RWPE2 (cell line): ENCODE results near the gene TEF.
A peak's percentile ranks its signal among the peaks of the same experiment; 100 is the strongest.

Source experiments
- ATAC-seq: fragments of 200-7000 bp; cut with Tn5 transposase; 3 replicates; pipeline ENCODE4 v1.9.1; 2021; ENCODE audit warnings: low read depth
- DNase-seq: peaks from one replicate; pipeline ENCODE4 v3.0.0-alpha.2; 2020; ENCODE audit warnings: low spot score
- H3K27ac ChIP-seq: fragments of 450-650 bp; 2 replicates; pipeline ENCODE4 v1.5.1; 2017; ENCODE audit warnings: mild to moderate bottlenecking; ENCODE audit not compliant: poor library complexity, severe bottlenecking
- H3K27me3 ChIP-seq: fragments of 250-450 bp; sonication (Bioruptor Pico); 2 replicates; pipeline ENCODE4 v1.5.1; 2021; ENCODE audit warnings: mild to moderate bottlenecking, moderate library complexity; ENCODE audit not compliant: insufficient read depth, poor library complexity, severe bottlenecking
- H3K36me3 ChIP-seq: fragments of 250-450 bp; sonication (Bioruptor Pico); 2 replicates; pipeline ENCODE4 v1.5.1; 2020; ENCODE audit warnings: low read depth, mild to moderate bottlenecking, moderate library complexity
- H3K4me1 ChIP-seq: fragments of 250-450 bp; sonication (Bioruptor Pico); 2 replicates; pipeline ENCODE4 v1.5.1; 2021; ENCODE audit warnings: mild to moderate bottlenecking, moderate library complexity; ENCODE audit not compliant: insufficient read depth, poor library complexity, severe bottlenecking
- H3K4me3 ChIP-seq: fragments of 250-450 bp; sonication (Bioruptor Pico); 2 replicates; pipeline ENCODE4 v1.5.1; 2021; ENCODE audit warnings: mild to moderate bottlenecking, moderate library complexity; ENCODE audit not compliant: severe bottlenecking
- H3K9me3 ChIP-seq: fragments of 250-450 bp; sonication (Bioruptor Pico); 2 replicates; pipeline ENCODE4 v1.5.1; 2021; ENCODE audit warnings: mild to moderate bottlenecking, moderate library complexity; ENCODE audit not compliant: severe bottlenecking
- TF ChIP-seq, protein P1 (sequence below): fragments of 450-650 bp; IDR thresholded peaks from one replicate; pipeline ENCODE4 v1.5.1; 2017; ENCODE audit warnings: mild to moderate bottlenecking, moderate library complexity; ENCODE audit not compliant: poor library complexity, severe bottlenecking

TEF gene

GRCh38 chr22:41446057-41446501, 64.3 kb downstream of the TEF start:
- Histone ChIP-seq H3K9me3 (no peaks in the 10 kb centered on the region), H3K36me3 (peaks cover 17% of the 10 kb centered on the region), H3K27ac (peak overlapping the region; percentile 90), H3K4me3 (peak overlapping the region; percentile 69), H3K4me1 (no peaks in the 10 kb centered on the region), H3K27me3 (no peaks in the 10 kb centered on the region)
- TF ChIP-seq, protein P1, sequence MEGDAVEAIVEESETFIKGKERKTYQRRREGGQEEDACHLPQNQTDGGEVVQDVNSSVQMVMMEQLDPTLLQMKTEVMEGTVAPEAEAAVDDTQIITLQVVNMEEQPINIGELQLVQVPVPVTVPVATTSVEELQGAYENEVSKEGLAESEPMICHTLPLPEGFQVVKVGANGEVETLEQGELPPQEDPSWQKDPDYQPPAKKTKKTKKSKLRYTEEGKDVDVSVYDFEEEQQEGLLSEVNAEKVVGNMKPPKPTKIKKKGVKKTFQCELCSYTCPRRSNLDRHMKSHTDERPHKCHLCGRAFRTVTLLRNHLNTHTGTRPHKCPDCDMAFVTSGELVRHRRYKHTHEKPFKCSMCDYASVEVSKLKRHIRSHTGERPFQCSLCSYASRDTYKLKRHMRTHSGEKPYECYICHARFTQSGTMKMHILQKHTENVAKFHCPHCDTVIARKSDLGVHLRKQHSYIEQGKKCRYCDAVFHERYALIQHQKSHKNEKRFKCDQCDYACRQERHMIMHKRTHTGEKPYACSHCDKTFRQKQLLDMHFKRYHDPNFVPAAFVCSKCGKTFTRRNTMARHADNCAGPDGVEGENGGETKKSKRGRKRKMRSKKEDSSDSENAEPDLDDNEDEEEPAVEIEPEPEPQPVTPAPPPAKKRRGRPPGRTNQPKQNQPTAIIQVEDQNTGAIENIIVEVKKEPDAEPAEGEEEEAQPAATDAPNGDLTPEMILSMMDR: no peak
- ATAC-seq (no peak), DNase-seq (peak; percentile 62)

DNA sequence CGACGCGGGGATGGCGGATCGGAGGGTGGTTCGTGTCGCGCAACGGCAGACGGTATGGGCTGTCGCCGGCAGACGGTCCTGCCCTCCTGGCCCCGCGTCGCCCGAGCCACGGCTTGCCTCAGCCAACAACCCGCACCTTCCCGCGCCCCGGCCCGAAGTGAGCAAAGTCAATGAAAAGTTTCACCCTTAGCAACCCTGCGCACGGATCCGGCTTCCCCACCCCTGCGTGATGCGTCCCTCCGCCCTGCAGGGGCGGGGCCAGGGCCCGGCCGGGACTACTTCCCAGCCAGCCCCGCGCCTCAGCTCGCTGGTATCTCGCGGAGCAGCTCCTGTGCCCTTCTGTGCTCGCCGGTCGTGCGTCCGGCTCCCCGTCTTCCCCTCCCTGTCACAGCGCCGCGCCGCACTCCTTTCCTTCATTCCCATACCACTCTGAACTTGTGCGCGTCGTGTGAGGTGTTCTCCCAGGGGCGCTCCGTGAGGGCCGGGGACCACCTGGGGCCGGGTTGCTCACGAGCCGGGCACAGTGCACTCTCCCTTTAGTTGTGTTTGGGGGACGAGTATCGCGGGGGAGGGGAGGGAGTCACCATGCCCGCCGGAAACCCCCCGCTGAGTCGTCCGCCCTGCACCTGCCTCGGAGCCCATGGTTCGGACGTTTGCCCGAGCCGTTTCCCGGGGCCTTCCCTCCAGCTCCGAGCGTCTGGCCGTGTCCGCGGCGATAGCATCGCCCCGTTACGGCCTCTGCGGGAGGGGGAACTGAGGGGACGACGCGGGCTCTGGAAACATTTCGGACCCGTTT, 65.1 kb downstream of the TEF start, which contains the start of gene TOB2:
Gene TOB2, minus strand, starts transcription at position 163 of the 796 bp plus-strand sequence. CDS start 9,456 bp downstream, outside the sequence.
- Histone ChIP-seq H3K27me3 (no peaks in the 10 kb centered on the region), H3K9me3 (no peaks in the 10 kb centered on the region), H3K27ac (peak within 1 kb of the TSS; percentile 90), H3K4me3 (peak within 1 kb of the TSS; percentile 69), H3K36me3 (peaks cover 13% of the 10 kb centered on the region), H3K4me1 (no peaks in the 10 kb centered on the region)
- TF ChIP-seq, protein P1: no peak
- ATAC-seq: peak; percentile 31
- peak; percentile 93 for DNase-seq

- Histone ChIP-seq H3K27ac (peak overlapping the region; percentile 90), H3K4me1 (no peaks in the 10 kb centered on the region), H3K9me3 (no peaks in the 10 kb centered on the region), H3K27me3 (no peaks in the 10 kb centered on the region), H3K4me3 (peak overlapping the region; percentile 69), H3K36me3 (peaks cover 7% of the 10 kb centered on the region)
- ATAC-seq (peak; percentile 14; the same call in 1 of the 3 replicates), DNase-seq (peak; percentile 65)
- TF ChIP-seq, protein P1: no peak
These were observed 65.9 kb downstream of the TEF start for GRCh38 chr22:41447435-41448188.

DNA sequence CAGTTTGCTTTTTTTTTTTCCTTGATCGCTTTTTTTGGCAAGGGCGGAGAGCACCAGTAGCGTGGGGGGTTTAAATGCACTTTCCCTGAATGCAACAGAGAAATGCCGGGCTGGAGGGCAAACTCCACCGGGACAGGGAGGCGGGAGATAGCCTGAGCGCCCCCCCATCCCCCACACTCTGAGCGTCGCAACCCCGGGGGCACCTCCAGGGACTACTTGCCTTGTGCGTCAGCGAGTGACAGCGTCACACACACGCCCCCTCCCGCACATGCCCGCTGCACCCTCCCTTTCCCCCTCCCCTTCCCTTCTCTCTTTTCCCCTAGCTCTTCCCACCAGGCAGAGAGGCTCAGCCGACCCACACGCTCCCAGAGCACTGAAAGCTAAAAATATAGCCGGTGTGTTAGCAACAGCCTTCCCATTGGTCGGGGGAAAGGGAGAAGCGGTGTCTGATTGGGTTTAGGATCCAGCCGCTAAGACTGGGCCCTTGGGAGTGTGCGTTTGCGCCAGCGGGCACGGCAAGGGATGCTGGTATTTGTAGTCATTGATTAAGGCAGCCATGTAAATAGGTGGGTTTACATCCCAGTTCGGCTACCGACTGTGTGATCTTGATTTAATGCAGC, 66.6 kb downstream of the TEF start:
- H3K4me3 ChIP-seq: peak overlapping the region; percentile 69
- no peaks in the 10 kb centered on the region for H3K4me1 ChIP-seq
- peak overlapping the region; percentile 90 for H3K27ac ChIP-seq
- TF ChIP-seq, protein P1: no peak
- no peaks in the 10 kb centered on the region for H3K9me3 ChIP-seq
- H3K27me3 ChIP-seq: no peaks in the 10 kb centered on the region
- peaks cover under 1% of the 10 kb centered on the region; the same call in 1 of the 2 replicates for H3K36me3 ChIP-seq
- DNase-seq: peak; percentile 95
- peak; percentile 77 for ATAC-seq
